Measurements from ENCODE around the gene RPRD1B.
A peak's percentile ranks its signal among the peaks of the same experiment; 100 is the strongest.

The RPRD1B gene, protein sequence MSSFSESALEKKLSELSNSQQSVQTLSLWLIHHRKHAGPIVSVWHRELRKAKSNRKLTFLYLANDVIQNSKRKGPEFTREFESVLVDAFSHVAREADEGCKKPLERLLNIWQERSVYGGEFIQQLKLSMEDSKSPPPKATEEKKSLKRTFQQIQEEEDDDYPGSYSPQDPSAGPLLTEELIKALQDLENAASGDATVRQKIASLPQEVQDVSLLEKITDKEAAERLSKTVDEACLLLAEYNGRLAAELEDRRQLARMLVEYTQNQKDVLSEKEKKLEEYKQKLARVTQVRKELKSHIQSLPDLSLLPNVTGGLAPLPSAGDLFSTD

DNA sequence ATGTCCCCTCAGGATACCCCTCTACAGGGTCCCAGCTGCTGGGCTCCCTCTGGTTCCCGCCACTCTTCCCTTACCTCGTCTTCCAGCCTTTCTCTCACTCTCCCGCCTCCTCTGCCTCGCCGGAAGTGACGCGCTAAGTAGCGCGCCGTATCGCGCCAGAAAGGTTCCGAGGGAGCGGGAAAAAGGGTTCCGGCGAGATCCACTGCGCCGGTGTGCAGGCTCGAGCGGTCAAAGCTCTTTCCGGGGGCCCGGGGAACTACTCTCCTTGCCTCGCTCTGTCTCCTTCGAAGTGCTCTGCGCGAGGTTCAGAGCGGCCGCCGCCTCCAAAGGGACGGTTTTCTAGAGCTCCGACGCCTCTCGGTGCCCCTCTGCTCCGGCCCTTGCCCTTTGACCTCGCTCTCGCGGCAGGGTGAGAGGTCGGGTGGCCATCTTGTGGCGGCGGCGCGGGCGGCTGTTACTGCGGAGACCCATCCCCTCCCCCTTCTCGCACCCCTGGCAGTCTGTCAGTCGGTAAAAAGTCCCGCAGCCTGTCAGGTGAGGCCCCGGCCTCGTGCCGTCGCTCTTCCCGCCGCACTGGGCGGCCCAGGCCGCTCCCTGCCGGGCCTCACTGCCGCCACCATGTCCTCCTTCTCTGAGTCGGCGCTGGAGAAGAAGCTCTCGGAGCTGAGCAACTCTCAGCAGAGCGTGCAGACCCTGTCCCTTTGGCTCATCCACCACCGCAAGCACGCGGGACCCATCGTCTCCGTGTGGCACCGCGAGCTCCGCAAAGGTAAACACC is at the start of gene RPRD1B, which contains the start of gene TTI1:
TSS of gene RPRD1B (plus strand) at position 417 of the 778 bp plus-strand sequence. CDS start at position 619, 202 bp downstream.
TSS of gene TTI1 (minus strand) at position 127 of the 778 bp plus-strand sequence. CDS start 19,640 bp downstream, outside the sequence.
- H3K4me3 Mint-ChIP-seq, result peak within 1 kb of the TSS; percentile 95
- DNase-seq (ENCODE audit: low spot score in 2 of 2) (peak; percentile 83 to 95), ATAC-seq (peak; percentile 95)
- peaks cover 61% of the 10 kb centered on the region for H3K4me1 Mint-ChIP-seq
- peaks cover 49% of the 10 kb centered on the region for H3K36me3 Mint-ChIP-seq
- peak within 1 kb of the TSS; percentile 98 for H3K27ac Mint-ChIP-seq
- H3K9me3 Mint-ChIP-seq, result no peaks in the 10 kb centered on the region

DNA sequence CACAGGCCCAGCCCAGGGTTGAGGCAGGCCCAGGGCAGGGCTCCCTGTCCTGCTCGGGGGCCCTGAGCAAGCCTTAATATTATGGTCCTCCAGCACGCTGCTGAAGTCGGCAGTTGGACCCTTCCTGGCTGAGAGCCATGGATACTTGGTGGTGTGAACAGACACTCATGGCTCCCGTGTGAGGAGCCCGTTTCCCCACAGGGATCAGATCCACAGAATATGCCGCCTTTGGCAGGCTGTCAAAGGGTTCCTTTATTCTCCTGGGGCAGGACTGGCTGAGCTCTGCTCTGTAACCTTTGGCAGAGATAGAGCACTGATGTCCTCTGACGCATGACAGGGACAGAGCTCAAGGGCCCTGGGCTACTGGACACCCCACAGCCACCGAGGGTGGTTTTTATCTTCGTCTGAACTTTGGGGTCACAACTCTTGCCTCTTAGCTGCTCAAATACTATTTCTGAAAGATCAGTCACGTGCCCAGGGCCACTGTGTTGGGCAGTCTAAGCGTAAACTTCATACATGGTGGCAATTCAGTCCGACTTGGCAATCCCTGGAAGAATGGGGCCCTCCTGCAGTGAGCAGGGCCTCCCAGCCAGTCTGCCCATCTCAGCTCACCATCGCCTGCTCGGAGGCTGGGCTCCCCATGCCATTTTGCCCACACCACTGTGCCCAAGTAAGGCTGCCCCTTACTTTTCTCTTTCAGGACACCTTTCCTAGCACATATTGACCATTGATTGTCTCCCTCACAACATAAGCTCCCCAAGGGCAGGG is 49.3 kb upstream of the RPRD1B start:
- Mint-ChIP-seq H3K27ac (no peak overlapping the region), H3K4me1 (peaks cover under 1% of the 10 kb centered on the region), H3K4me3 (no peak overlapping the region), H3K9me3 (no peaks in the 10 kb centered on the region), H3K36me3 (peaks cover 55% of the 10 kb centered on the region)
- DNase-seq (ENCODE audit: low spot score in 2 of 2) (no peak), ATAC-seq (no peak)

DNA sequence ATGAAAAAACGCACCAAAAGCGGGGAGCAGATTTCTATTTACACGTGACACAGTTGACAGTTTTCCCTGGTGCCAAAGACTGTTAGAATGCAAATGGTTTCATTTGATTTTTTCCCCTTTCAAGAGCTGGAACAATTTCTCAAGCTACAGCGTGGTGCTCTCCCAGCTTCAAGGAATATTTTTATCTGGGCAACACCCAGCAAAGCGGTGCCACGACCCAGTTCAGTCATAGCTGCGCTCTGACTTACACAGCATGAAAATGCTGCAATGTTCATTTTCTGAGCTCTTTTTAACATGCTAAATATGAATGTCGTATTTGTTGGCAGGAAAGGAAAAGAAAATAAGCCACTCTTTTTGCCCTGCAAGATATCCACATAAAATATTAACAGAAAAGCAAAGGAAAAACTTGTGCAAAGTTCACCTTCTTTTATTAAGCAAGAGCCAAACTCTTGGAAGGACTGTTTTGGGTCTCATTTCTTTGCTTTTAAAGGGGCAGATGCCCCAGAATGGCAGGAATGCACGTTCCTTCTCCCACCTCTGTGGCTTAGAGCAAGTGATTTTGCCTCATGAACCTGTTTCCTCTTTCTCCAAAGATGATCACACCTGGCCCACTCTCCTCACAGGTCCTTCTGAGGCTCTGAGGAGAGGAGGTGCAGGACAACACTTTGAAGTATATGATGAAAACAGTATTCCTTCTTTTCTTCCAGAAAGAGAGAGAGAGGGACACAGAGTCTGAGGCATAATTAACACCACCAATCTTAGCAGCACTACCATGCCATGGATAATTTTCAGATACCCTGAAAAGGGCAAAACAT is 47.3 kb upstream of the RPRD1B start:
- Mint-ChIP-seq H3K9me3 (no peaks in the 10 kb centered on the region), H3K36me3 (peaks cover 74% of the 10 kb centered on the region), H3K4me3 (no peak overlapping the region), H3K27ac (no peak overlapping the region), H3K4me1 (peaks cover 21% of the 10 kb centered on the region)
- ATAC-seq, result no peak
- no peak for DNase-seq (ENCODE audit: low spot score in 2 of 2)

DNA sequence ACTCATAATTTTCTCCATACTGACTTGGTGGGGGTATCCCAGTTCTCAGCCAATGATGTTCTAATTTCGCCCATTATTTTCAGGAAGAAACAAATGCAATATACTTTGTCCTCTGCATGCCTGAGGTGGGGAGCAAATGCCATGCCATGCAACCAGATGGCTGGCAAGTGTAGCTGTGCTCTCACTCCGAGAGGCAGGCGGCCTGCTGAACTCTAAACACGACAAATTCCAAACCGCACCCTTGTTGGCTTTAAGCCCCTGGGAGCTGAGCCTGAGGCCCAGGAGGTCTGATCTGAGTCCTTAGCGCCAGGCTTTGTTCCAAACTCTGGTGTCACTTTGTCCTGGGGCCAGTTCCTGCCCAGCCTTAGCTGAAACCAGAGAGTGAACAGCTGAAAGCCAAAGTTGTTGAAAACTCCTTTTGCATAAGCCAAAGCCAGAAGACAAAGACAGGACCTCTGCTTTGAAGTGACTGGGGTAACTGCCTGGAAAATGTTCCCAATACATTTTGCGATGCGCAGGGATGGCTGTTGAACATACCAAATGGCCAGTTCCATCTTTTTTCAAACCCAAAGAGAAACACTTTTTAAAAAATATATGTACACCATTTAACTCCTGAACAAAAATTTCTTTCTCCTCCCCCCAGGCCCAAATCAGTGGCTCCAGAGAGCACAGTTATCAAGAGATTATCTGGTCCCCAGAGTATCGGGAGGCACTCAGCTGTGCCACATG is 46.5 kb upstream of the RPRD1B start:
- peaks cover 72% of the 10 kb centered on the region for H3K36me3 Mint-ChIP-seq
- peaks cover 28% of the 10 kb centered on the region for H3K4me1 Mint-ChIP-seq
- DNase-seq (ENCODE audit: low spot score in 2 of 2) (no peak), ATAC-seq (no peak)
- no peaks in the 10 kb centered on the region for H3K9me3 Mint-ChIP-seq
- H3K27ac Mint-ChIP-seq, result no peak overlapping the region
- H3K4me3 Mint-ChIP-seq, result no peak overlapping the region

DNA sequence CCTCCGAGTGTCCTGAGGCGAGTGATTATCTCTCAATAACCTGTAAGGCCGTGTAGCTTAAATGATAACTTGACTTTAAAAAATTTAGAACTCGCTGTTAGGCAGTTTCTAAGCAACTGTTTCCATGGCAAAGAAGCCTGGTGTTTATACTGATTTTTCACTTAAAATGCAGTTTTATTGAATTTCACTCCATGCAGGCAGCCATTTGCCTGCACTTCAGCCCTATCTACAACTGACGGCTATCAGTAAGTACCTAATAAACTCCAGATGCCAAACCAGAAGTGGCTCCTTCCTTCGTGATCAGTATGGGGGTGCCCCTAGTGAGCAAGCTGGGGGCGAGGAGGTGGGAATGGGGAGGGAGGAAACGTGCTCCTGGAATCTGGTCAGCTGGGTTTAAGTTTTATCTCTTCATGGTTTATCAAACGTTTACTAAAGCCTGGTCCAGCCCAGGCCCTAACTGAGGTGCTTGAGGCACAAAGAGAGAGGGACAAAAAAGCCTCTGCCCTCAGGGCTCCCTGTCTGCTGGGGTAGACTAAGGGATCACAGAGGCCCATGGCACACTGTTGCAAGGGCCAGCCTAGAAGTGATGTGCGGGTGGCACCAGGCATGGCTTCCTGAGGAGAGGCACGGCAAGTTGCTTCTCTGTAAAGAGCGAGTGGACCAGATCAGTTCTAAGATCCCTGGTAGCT is 45.8 kb upstream of the RPRD1B start:
- no peak overlapping the region for H3K4me3 Mint-ChIP-seq
- DNase-seq (ENCODE audit: low spot score in 2 of 2) (no peak), ATAC-seq (no peak)
- H3K4me1 Mint-ChIP-seq, result peaks cover 28% of the 10 kb centered on the region
- H3K27ac Mint-ChIP-seq, result no peak overlapping the region
- H3K36me3 Mint-ChIP-seq, result peaks cover 72% of the 10 kb centered on the region
- no peaks in the 10 kb centered on the region for H3K9me3 Mint-ChIP-seq

DNA sequence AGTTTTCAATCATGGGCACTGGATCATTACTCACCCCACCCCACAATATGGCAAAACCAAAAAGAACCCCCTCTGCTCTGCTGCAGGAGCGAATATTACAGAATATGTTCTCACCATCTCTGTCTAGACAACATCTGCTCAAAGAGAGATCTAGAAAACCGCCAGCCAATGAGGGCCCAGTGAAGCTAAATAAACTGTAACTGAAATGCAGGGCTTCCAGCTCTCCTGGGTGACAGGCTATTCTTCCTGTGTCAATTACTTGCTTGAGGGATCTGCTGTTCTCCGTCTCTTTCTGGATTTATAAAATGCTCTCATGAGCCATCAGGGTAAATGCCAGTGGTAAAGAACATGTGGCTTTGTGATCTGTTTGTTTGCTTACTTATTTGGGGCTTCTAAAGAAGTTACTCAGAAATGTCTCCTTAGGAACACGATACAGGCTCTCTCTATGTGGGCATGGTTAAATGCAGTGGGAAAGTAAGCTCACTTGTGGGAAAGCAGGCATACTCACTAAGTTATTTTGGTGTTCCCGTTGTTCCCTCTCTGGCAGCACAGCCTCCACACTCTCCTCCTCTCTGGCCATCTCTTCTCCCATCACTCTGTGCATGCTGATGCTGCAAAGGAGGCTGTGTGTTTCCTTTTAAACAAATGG is 45.1 kb upstream of the RPRD1B start:
- ATAC-seq (no peak), DNase-seq (ENCODE audit: low spot score in 2 of 2) (no peak)
- no peaks in the 10 kb centered on the region for H3K9me3 Mint-ChIP-seq
- H3K4me3 Mint-ChIP-seq, result no peak overlapping the region
- peaks cover 72% of the 10 kb centered on the region for H3K36me3 Mint-ChIP-seq
- peaks cover 28% of the 10 kb centered on the region for H3K4me1 Mint-ChIP-seq
- H3K27ac Mint-ChIP-seq, result peak overlapping the region; percentile 74

DNA sequence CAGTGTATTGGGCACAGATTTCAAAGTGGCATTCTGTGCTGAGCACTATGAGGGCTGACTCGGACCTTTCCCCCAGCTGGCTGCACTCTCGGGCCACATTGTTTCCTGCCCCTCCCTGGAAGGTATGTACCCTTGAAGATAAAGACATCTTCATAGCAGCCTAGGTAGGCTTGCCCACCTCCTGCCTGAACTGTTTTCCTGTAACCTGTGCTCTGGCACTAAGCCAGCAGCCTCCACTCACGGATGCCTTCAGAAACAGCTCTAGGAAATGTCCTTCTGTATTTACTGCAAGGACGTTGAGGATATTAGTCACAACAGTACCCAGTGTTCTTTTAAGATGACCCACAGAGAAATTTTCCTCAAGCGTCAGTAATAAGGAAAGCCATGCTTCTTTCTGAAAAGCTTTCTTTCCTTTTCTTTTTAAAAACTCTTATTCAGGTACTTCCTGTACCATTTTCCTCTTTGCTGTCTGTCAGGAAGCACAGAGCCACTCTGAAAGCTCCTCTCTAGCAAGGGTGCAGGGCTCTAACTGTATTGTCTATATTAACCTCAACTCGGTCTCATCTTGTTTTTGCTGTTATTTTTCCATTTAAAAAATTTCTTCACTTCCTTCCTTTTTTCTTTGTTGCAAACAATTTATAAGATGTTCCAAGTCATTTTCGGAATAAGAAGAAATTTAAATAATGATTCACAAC is 43.8 kb upstream of the RPRD1B start:
- Mint-ChIP-seq H3K9me3 (no peaks in the 10 kb centered on the region), H3K4me1 (peaks cover 28% of the 10 kb centered on the region), H3K4me3 (peak overlapping the region; percentile 34), H3K36me3 (peaks cover 74% of the 10 kb centered on the region), H3K27ac (peak overlapping the region; percentile 90)
- no peak for ATAC-seq
- DNase-seq (ENCODE audit: low spot score in 2 of 2), result no peak

DNA sequence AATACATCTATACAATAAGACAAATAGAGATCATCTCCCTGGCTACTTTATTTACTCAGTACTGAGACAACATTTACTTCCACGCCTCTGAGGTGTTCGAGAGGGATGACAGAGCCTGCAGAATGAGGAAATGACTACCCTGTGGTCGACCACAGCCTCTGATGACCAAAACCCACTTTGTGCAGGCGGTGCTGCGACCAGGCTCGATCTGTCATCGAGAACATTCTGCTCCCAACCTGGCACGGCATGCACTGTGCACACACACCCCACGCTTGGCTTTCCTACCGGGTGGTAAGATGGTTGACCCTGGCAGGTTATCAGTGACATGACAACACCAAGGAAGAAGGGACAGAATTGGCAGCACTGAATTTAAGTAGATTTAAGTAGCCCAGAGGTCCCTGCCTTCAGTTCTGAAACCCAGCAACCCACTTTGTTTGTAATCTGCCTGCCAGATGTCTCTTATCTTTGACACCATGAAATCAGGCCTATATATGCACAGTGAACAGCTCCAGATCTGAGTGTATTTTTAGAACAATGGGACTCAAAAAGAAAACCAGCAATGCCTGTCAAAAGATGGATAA is 42.9 kb upstream of the RPRD1B start:
- Mint-ChIP-seq H3K4me1 (peaks cover 28% of the 10 kb centered on the region), H3K27ac (peak overlapping the region; percentile 90), H3K4me3 (peak overlapping the region; percentile 34), H3K9me3 (no peaks in the 10 kb centered on the region), H3K36me3 (peaks cover 81% of the 10 kb centered on the region)
- peak; percentile 66 to 87 for DNase-seq (ENCODE audit: low spot score in 2 of 2)
- peak; percentile 97 for ATAC-seq

DNA sequence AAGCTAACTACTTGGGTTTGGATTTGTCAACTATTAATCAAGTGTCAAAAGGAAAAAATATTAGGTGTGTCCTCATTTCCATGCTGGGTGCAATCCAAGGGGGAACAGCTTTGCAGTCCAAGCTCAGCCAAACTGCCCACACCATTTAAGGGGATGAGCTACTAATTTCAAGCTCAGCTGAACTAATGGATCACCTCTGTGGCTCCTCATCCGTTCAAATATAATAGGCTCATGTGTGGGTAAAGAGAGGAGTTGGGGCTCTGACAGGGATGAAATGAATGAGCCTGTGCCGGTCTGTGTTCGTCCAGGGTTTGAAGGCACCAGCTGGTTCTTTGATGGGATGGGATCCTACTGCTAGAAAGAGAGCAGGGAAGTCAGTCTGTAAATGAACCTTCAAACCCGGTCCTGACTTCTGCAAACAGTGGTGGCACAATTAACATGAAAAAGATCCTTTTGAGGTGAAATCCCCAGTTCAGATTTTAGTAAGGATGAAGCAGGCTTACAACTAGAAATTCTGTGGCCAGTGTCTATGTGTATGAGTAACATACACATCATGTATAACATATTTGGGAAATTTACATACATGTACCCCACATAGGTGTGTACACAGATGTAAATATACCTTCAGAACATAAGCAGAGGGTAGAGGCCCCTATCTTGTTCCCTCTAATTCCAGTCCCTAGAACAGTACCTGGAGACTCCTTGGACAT is 42.2 kb upstream of the RPRD1B start:
- DNase-seq (ENCODE audit: low spot score in 2 of 2) (no peak), ATAC-seq (peak; percentile 58)
- peak overlapping the region; percentile 90 for H3K27ac Mint-ChIP-seq
- peak overlapping the region; percentile 34 for H3K4me3 Mint-ChIP-seq
- H3K4me1 Mint-ChIP-seq, result peaks cover 28% of the 10 kb centered on the region
- no peaks in the 10 kb centered on the region for H3K9me3 Mint-ChIP-seq
- H3K36me3 Mint-ChIP-seq, result peaks cover 84% of the 10 kb centered on the region

DNA sequence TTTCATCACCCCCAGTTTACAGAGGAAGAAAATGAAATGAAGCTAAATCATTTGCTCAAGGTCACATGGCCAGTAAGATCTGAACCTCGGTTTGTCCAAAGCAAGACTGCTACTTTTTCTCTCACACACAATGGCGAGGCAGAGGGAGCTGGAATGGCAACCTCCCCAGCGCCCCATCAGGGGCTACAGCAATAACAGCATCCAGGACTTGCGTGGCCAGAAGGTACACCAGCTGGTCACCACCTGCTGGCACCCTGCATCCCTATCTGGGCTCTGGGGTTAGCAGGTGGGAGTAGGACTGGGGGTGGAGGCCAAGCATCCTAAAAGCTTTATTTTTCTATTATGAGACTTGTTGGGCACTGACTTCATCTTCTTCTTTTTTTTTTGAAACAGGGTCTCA is 41.6 kb upstream of the RPRD1B start:
- Mint-ChIP-seq H3K27ac (peak overlapping the region; percentile 90), H3K9me3 (no peaks in the 10 kb centered on the region), H3K4me1 (peaks cover 28% of the 10 kb centered on the region), H3K36me3 (peaks cover 86% of the 10 kb centered on the region), H3K4me3 (no peak overlapping the region)
- DNase-seq (ENCODE audit: low spot score in 2 of 2) (no peak), ATAC-seq (no peak)

DNA sequence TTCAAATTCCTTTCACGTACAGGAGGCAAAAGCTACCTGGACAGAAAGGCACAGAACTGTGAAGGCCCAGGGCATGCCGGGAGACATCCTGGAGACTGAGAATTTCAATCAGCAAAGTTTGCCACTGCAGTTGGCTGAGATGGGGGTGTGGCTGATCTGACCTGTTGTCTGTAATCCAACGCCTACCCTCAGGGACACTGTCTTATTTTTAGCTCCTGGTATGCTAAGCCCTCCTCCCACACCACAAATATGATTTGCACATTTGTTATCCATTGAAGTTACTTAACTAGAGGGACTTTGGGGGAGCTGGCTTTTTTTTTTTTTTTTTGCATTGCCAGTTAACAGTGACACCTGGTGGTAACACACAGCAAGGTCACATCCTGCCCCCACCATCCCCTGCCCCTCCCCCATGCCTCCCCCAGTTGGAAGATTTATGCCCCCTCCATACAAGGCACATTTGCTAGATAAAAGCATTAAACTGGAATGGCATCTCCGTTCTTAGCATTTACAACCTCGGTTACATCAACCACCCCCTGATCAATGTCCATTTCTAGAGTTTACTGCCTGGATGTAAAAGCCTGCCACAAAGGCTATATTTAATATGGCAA is 40.6 kb upstream of the RPRD1B start:
- Mint-ChIP-seq H3K4me1 (peaks cover 28% of the 10 kb centered on the region), H3K9me3 (no peaks in the 10 kb centered on the region), H3K36me3 (peaks cover 91% of the 10 kb centered on the region), H3K27ac (no peak overlapping the region), H3K4me3 (no peak overlapping the region)
- DNase-seq (ENCODE audit: low spot score in 2 of 2) (no peak), ATAC-seq (no peak)

DNA sequence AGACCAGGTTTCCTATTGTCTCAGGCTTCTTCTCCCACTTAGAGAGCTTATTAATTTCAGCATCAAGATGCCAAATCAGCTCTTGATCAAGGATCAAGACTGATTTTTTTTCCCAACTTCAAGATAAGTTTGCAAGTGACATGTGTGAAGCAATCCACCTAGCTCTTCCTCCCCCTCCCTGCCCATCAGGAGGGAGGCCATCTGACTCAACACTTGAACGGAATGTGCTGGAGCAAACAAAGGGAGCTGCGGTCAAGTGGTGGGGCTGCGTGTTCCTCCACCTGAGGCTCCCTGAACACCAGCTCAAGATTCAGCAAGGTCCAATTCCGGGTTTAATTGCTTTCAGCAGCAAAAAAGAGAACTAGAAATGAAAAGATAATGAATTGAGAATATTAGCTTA is 39.0 kb upstream of the RPRD1B start:
- H3K27ac Mint-ChIP-seq, result no peak overlapping the region
- DNase-seq (ENCODE audit: low spot score in 2 of 2) (no peak), ATAC-seq (no peak)
- H3K4me3 Mint-ChIP-seq, result no peak overlapping the region
- H3K36me3 Mint-ChIP-seq, result peaks cover 97% of the 10 kb centered on the region
- H3K4me1 Mint-ChIP-seq, result peaks cover 28% of the 10 kb centered on the region
- no peaks in the 10 kb centered on the region for H3K9me3 Mint-ChIP-seq
